Measurements from ENCODE around the gene AGAP3.
A peak's percentile ranks its signal among the peaks of the same experiment; 100 is the strongest.

AGAP3 gene

GRCh38 chr7:151074817-151075661 is 11.2 kb upstream of the AGAP3 start:
- DNase-seq (ENCODE audit: low spot score), result no peak

- DNase-seq (ENCODE audit: low spot score), result no peak
Measured at GRCh38 chr7:151075662-151075971, 10.7 kb upstream of the AGAP3 start.

- DNase-seq (ENCODE audit: low spot score), result no peak
Measured at GRCh38 chr7:151075978-151076426, 10.3 kb upstream of the AGAP3 start.

GRCh38 chr7:151076863-151077704 is 9.2 kb upstream of the AGAP3 start:
- peak; percentile 50 for DNase-seq (ENCODE audit: low spot score)

- DNase-seq (ENCODE audit: low spot score), result no peak
Measured at GRCh38 chr7:151077705-151078232, 8.5 kb upstream of the AGAP3 start.

GRCh38 chr7:151078233-151079040 is 7.8 kb upstream of the AGAP3 start:
- DNase-seq (ENCODE audit: low spot score), result no peak

- no peak for DNase-seq (ENCODE audit: low spot score)
Measured at GRCh38 chr7:151079199-151079910, 6.9 kb upstream of the AGAP3 start.

GRCh38 chr7:151080067-151080521 is 6.2 kb upstream of the AGAP3 start:
- peak; percentile 62 for DNase-seq (ENCODE audit: low spot score)

- DNase-seq (ENCODE audit: low spot score), result peak; percentile 94
Measured at GRCh38 chr7:151080522-151081169, 5.6 kb upstream of the AGAP3 start, which contains the start of gene FASTK. FASTK (minus strand) TSS chr7:151080809; CDS start chr7:151080766, 43 bp downstream.

GRCh38 chr7:151081170-151082101 is 4.8 kb upstream of the AGAP3 start:
- no peak for DNase-seq (ENCODE audit: low spot score)

- no peak for DNase-seq (ENCODE audit: low spot score)
Measured at GRCh38 chr7:151082141-151083070, 3.9 kb upstream of the AGAP3 start.

- DNase-seq (ENCODE audit: low spot score), result peak; percentile 90
Measured at GRCh38 chr7:151083071-151083823, 3.0 kb upstream of the AGAP3 start, which contains the start of gene TMUB1. TMUB1 (minus strand) TSS chr7:151083493; CDS start chr7:151082563, 930 bp downstream.

GRCh38 chr7:151083824-151084160 is 2.5 kb upstream of the AGAP3 start:
- no peak for DNase-seq (ENCODE audit: low spot score)

GRCh38 chr7:151085329-151085690 is 965 bp upstream of the AGAP3 start:
- no peak for DNase-seq (ENCODE audit: low spot score)

GRCh38 chr7:151086802-151087244 is 548 bp downstream of the AGAP3 start:
- no peak for DNase-seq (ENCODE audit: low spot score)

GRCh38 chr7:151087245-151088018 is 1.2 kb downstream of the AGAP3 start:
- DNase-seq (ENCODE audit: low spot score), result no peak

Data from NAMALWA (cell line).